Breast epithelium (tissue), 3 donors: ENCODE results near the gene C4orf51.

Experiments
- POLR2A ChIP-seq: fragments of 450-650 bp; IDR thresholded peaks from one replicate; pipeline ENCODE4 v1.6.1; 2016; ENCODE audit warnings: antibody characterized with exemption, mild to moderate bottlenecking, moderate library complexity
- POLR2AphosphoS5 ChIP-seq, 3 donors: sonication (generic); formaldehyde crosslinking; IDR thresholded peaks; one replicate each; pipeline ENCODE4 v1.6.1; 2017; ENCODE audit warnings: antibody characterized with exemption in 3 of 3
- TF ChIP-seq, protein P1 (sequence below), 3 donors: fragments of 450-650 bp; IDR thresholded peaks; one replicate each; pipeline ENCODE4 v1.5.1; 2016 to 2017; ENCODE audit warnings: antibody characterized with exemption in 3 of 3, mild to moderate bottlenecking in 3 of 3, moderate library complexity in 3 of 3

DNA sequence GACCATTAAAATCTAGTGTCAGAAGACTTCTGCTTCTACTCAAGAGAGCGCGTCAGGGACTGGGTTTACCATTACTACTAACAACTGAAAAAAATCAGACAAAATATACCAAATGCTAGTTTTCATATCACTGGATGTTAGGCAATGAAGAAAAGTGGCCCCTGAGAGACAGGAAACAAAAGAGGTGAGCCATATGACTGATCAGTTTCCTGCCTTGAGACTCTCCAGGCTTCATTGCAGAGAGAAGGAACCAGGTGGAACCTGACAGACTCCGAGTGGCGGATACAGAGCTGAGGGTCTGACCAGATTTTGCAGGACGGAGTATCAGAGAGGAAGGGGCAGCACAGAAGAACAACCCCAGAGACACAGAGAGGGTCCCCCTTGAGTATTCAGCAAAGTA, 86.3 kb downstream of the C4orf51 start:
- TF ChIP-seq POLR2A (no peak), POLR2AphosphoS5 (IDR thresholded peaks at IDR 0.05) (no peak)
- TF ChIP-seq, protein P1, sequence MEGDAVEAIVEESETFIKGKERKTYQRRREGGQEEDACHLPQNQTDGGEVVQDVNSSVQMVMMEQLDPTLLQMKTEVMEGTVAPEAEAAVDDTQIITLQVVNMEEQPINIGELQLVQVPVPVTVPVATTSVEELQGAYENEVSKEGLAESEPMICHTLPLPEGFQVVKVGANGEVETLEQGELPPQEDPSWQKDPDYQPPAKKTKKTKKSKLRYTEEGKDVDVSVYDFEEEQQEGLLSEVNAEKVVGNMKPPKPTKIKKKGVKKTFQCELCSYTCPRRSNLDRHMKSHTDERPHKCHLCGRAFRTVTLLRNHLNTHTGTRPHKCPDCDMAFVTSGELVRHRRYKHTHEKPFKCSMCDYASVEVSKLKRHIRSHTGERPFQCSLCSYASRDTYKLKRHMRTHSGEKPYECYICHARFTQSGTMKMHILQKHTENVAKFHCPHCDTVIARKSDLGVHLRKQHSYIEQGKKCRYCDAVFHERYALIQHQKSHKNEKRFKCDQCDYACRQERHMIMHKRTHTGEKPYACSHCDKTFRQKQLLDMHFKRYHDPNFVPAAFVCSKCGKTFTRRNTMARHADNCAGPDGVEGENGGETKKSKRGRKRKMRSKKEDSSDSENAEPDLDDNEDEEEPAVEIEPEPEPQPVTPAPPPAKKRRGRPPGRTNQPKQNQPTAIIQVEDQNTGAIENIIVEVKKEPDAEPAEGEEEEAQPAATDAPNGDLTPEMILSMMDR (IDR thresholded peaks at IDR 0.05) = no peak
